Sciatic nerve (tissue), 2 donors: Measurements from ENCODE around the gene CTNNA2. TPM values are rescaled to one million over a fixed set of nuclear protein-coding genes. Genes with fewer than 3 reads are reported as not detected.

Source experiments
- ATAC-seq: fragments of 200-7000 bp; cut with Tn5 transposase; one replicate; pipeline ENCODE4 v1.9.1; 2020; ENCODE audit warnings: mild to moderate bottlenecking, moderate library complexity
- DNase-seq: peaks from one replicate; pipeline ENCODE4 v3.0.0-alpha.2; 2020; ENCODE audit warnings: low spot score
- intact Hi-C: fragments of 100-400 bp; cut with DNase I; formaldehyde crosslinking; loops from one replicate; pipeline ENCODE4 v1.14.2; 2022
- total RNA-seq: library from RNA; stranded (reverse); fragmentation: NEBNext Ultra II Directional; extraction: Animal tissue kit (Norgen Biotek cat#: 25700); gene quantifications from one replicate; pipeline ENCODE4 v1.2.1, GENCODE V29; 2021
- donor health status: DM: no; HTN: no; CAD: no.
- donor health status: DM: no; HTN: no; CAD: no.

Gene CTNNA2
- total RNA-seq, 1 donor from 2014 or later, result 5.4 TPM

GRCh38 chr2:79945653-79946445 is 433.0 kb downstream of the CTNNA2 start:
- intact Hi-C loops, result no loop called here
- no peak for DNase-seq
- ATAC-seq, result no peak

- DNase-seq, result no peak
- intact Hi-C loops, result no loop called here
- ATAC-seq, result no peak
Observed at GRCh38 chr2:79947751-79948150, 434.9 kb downstream of the CTNNA2 start.

DNA sequence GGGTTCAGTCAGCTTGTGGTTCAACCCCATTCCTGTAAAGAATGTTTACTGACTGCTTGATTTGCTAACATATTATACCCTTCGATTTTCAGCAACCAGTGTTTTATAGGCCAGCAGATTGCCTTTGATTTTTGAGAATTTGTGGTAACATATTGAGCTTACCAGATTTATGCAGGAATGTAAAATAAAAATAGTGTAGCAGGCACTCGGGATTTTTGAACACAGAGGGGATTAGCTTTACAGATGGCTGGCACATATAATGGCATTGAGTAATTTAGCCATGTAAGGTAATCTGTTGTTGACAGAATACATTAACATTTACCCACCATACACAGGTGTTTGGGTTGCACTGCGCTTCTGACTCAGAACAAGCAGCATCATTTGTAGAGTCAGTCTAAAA is 437.7 kb downstream of the CTNNA2 start:
- DNase-seq (no peak), ATAC-seq (no peak)
- intact Hi-C loops, result no loop called here

DNA sequence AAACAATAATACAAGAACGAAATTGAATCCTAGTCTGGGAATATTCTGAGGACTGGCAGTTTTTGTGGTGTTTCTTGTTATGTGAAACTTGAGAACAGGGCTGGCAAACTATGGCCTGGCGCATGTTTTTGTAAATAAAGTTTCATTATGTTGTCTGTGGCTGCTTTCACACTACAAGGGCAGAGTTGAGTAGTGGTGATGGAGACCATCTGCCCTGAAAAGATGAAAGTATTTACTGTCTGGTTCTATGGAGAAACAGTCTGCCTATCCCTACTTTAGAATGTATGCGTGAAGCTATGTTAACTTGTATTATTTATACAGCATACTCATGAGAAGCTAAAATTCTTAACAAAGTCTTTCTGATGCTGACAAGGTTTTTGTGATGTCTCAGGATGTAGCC is 439.8 kb downstream of the CTNNA2 start:
- intact Hi-C loops, result no loop called here
- ATAC-seq (no peak), DNase-seq (no peak)

GRCh38 chr2:79960035-79960434 is 447.2 kb downstream of the CTNNA2 start:
- DNase-seq, result no peak
- intact Hi-C loops, result no loop called here
- ATAC-seq, result no peak

- no peak for ATAC-seq
- intact Hi-C loops, result no loop called here
- no peak for DNase-seq
Observed at GRCh38 chr2:79960519-79960918, 447.7 kb downstream of the CTNNA2 start.

DNA sequence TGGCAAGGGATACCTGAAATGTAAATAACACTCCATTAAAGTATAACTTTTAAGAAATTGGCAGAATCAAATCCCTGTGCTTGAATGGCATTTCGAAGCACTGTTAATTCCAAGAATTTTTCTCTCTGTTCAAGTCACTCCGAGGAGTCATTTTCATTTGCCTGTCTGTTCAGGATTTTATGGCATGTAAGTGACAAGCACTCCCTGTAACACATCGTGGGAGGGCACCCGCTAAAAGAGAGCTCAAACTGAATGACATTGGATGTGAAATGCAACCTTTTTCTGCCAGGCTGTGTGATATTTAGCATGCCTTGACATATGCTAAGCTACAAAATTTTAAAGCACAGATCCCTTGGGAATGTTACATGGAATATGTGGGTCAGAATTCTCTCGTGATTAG is 452.1 kb downstream of the CTNNA2 start:
- ATAC-seq (no peak), DNase-seq (no peak)
- intact Hi-C loops, result no loop called here

DNA sequence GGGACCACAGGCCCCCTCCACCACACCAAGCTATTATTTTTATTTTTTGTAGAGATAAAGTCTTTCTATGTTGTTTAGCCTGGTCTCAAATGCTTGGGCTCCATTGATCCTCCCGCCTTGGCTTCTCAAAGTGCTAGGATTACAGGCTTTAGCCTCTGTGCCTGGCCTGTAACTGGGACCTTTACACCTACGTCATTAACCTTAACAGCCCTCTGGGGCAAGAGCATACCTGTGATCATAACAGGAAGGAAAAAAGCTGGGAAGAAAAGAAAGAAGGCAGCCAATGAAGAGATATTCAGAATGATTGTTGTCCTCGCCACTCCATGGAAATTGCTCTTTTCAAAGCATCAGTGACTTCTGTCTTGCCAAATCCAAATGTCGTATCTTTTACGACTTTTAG is 453.5 kb downstream of the CTNNA2 start:
- intact Hi-C loops, result no loop called here
- DNase-seq, result no peak
- no peak for ATAC-seq

GRCh38 chr2:79966882-79967281 is 454.0 kb downstream of the CTNNA2 start:
- DNase-seq (no peak), ATAC-seq (no peak)
- intact Hi-C loops, result no loop called here

DNA sequence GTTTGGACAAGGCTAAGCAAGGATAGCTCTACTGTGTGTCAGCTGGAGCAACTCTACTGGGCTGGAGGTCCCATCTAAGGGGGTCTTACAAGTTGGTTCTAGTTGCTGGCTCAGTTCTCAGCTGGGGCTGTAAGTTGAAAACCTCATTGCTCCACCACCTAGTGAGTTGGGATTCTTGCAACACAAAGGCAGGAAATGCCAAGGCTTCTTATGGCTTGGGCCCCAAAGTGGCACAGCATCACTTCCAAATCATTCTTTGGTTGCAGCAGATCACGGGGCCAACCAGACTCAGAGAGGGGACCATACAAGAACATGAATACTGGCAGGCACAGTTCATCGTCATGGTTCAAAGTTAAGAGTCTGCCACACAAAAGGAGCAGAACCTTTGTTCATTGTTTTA is 459.0 kb downstream of the CTNNA2 start:
- no peak for DNase-seq
- ATAC-seq, result no peak
- intact Hi-C loops, result no loop called here

GRCh38 chr2:79972661-79973060 is 459.8 kb downstream of the CTNNA2 start:
- intact Hi-C loops, result no loop called here
- ATAC-seq, result no peak
- DNase-seq, result no peak

DNA sequence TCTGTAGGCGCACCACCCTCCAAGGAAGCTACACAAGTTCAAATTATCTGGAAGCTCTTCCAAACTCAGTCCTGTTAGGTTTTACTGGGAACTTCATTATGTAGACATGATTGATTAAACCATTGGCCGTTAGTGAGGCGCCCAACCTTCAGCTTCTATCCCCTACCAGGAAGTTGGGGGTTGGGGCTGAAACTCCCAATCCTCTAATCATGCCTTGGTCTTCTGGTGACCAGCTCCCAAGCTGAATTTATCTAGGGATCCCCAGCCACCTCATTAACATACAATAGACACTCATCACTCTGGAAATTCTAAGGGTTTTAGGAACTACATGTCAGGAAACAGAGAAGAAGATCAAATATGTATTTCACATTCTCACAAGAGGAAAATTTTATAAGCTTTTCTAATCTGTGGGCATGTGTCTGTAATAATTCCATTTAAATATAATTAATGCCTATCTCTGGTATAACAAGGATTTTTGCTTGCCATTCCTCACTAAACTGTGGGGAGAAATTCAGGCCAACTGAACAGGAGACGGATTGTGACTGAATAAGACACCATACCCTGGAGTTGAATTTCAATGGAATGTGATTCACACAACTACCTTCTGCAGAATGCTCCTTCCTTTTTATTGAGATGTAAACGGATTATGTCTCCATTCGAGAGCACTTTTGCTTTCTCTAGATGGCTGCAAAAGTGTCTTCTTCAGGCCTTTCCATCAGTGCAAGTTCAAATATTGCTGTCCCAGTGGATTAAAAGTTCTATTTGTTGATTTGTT is 463.1 kb downstream of the CTNNA2 start:
- no peak for DNase-seq
- ATAC-seq, result no peak
- intact Hi-C loops, result no loop called here

- ATAC-seq, result no peak
- intact Hi-C loops, result no loop called here
- no peak for DNase-seq
Observed at GRCh38 chr2:79977792-79978191, 464.9 kb downstream of the CTNNA2 start.

DNA sequence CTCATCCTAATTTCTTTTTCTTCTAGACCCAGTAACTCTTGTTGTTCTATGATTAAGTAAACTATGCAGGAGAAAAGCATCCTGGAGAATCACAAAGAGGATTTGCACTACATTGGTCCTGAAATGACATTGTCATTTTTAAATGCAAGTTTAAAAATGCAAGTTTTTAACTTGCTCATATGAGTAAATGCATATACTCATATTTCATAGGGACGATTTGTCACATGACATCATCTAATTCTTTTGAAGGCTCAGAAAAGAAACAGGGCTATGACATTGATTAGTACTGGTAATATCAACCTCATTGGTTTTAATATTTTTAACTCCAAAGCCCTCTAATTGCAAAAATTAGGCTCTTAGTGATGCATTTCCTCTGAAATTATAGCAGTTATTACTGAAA is 467.3 kb downstream of the CTNNA2 start:
- intact Hi-C loops, result no loop called here
- DNase-seq (no peak), ATAC-seq (no peak)

- DNase-seq, result no peak
- ATAC-seq, result no peak
- intact Hi-C loops, result no loop called here
Observed at GRCh38 chr2:79980816-79981215, 468.0 kb downstream of the CTNNA2 start.

DNA sequence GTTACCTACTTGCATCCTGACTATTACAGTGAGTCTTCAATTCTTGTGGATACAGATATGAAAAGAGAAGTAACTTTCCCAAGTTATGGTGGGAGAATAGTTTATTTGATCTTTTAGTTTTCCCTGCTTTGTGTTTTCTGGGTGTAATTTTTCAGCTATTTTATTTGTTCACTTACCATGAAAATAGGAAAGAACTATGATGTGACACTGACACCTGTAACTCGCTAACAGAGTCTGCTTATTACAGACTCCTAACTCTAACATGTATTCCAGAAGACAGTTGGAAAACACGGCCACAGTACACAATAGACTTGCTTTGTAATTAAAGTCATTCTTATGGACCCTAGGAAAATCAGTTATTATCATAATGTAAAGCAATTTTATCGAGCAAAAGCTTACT is 468.5 kb downstream of the CTNNA2 start:
- DNase-seq (no peak), ATAC-seq (no peak)
- intact Hi-C loops, result no loop called here

DNA sequence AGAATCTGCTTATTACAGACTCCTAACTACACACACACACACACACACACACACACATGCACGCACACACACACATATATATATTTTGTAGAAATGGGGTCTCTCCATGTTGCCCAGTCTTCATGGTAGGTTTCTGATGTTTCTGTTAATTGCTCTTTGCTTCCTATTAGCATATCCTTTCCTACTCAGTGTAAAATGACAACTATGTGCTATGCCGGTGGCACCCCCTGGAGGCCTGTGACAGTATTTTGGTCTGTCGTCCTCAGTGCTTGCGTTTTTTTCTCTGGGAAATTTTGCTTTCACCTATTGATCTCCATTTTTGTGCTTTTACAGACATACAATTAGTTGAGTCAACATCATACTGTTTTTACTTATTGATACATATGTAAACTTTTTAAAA is 469.6 kb downstream of the CTNNA2 start:
- ATAC-seq, result no peak
- no peak for DNase-seq
- intact Hi-C loops, result no loop called here

GRCh38 chr2:79984476-79984875 is 471.6 kb downstream of the CTNNA2 start:
- ATAC-seq, result no peak
- no peak for DNase-seq
- intact Hi-C loops, result no loop called here

- ATAC-seq (no peak), DNase-seq (no peak)
- intact Hi-C loops, result no loop called here
Observed at GRCh38 chr2:79985145-79985544, 472.3 kb downstream of the CTNNA2 start.

DNA sequence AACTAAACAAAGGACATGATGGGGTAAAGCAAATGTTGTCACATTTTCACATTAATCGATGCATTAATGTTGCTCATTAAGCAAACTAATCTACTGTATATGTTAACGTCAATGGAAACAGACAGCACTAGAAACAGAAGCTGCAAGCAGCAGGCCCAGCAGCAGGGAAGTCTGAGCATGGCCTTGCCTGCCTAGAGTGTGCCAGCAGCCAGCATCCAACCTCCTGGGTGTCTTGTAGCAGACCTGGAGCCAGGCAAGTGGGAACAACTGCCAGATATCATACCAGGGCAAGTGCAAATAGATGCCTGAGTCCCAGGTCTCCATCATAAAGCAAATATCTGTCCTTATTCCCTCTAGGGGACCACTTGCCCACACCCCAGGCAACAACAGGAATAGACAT is 472.7 kb downstream of the CTNNA2 start:
- intact Hi-C loops, result no loop called here
- DNase-seq (no peak), ATAC-seq (no peak)

DNA sequence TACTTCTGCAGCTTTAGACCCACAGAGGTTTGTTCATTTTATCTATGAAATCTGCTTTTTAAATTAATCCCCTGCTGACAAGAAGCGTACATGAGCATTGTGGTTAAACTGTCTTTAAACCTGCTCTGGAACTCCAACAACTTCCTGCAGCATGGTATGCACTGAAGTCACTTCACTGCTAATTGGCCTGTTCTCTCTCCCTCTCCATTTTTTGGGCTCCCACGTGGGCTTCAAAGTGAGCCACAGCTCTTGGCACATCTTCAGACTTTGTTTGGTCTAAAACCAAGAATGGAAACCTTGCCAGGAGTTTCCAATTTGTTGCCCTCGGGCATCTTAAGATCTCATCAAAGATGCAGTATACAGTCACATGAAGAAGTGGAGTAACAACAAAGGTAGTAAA is 480.3 kb downstream of the CTNNA2 start:
- intact Hi-C loops, result no loop called here
- DNase-seq (no peak), ATAC-seq (no peak)
